Osteoblast (primary cell): Measurements from ENCODE around the gene SEL1L. TPM values are rescaled to one million over a fixed set of nuclear protein-coding genes. Genes with fewer than 3 reads are reported as not detected.
"Not testable (repeated sequence)": the region's sequence is repeated elsewhere in the genome, so short reads cannot be mapped to it uniquely, and the experiment has no call there.

Experiments
- DNase-seq: peaks from one replicate; pipeline ENCODE4 v3.0.0; 2011; ENCODE audit warnings: low spot score, mixed read lengths; ENCODE audit not compliant: insufficient read length; ENCODE audit errors: missing footprints
- H2AFZ ChIP-seq: 2 replicates; pipeline ENCODE4 v1.6.0; 2011; ENCODE audit warnings: mild to moderate bottlenecking, low read length
- H3K27ac ChIP-seq: 2 replicates; pipeline ENCODE4 v1.5.1; 2011; ENCODE audit warnings: mild to moderate bottlenecking, low read depth, low read length, moderate library complexity
- H3K27me3 ChIP-seq: 2 replicates; pipeline ENCODE4 v1.6.0; 2012; ENCODE audit warnings: mild to moderate bottlenecking, control low read depth, inconsistent platforms, low read length, moderate library complexity; ENCODE audit not compliant: insufficient read depth
- H3K36me3 ChIP-seq: 2 replicates; pipeline ENCODE4 v1.5.1; 2011; ENCODE audit warnings: mild to moderate bottlenecking, low read length, control low read depth, moderate library complexity; ENCODE audit not compliant: insufficient read depth
- H3K4me1 ChIP-seq: 2 replicates; pipeline ENCODE4 v1.5.1; 2011; ENCODE audit warnings: mild to moderate bottlenecking, low read length, control low read depth, moderate library complexity; ENCODE audit not compliant: insufficient read depth
- H3K4me2 ChIP-seq: 2 replicates; pipeline ENCODE4 v1.6.0; 2011; ENCODE audit warnings: mild to moderate bottlenecking, low read length; ENCODE audit not compliant: insufficient read depth
- H3K4me3 ChIP-seq: fragments of 200-600 bp; sonication (generic); 3 replicates; pipeline ENCODE4 v1.5.1; 2012; ENCODE audit warnings: mild to moderate bottlenecking, low read length, inconsistent platforms; ENCODE audit not compliant: insufficient read depth
- H3K79me2 ChIP-seq: 2 replicates; pipeline ENCODE4 v1.6.0; 2012; ENCODE audit warnings: mild to moderate bottlenecking, low read length, control low read depth, inconsistent platforms; ENCODE audit not compliant: insufficient read depth
- H3K9me3 ChIP-seq: 2 replicates; pipeline ENCODE4 v1.5.1; 2011; ENCODE audit warnings: low read depth, low read length, control low read depth
- H4K20me1 ChIP-seq: 2 replicates; pipeline ENCODE4 v1.6.0; 2012; ENCODE audit warnings: mild to moderate bottlenecking, low read length, control low read depth; ENCODE audit not compliant: insufficient read depth
- CTCF ChIP-seq: IDR thresholded peaks from 2 replicates; pipeline ENCODE4 v1.5.1; 2011; ENCODE audit warnings: mild to moderate bottlenecking, low read depth, low read length, moderate library complexity; ENCODE audit errors: extremely low read depth
- total RNA-seq: library from RNA; depleted of rRNA; stranded (reverse); fragments of >200 nt; gene quantifications from 2 replicates; pipeline ENCODE4 v1.2.3, GENCODE V29; 2012

Gene SEL1L
- total RNA-seq, 1 donor = 151 TPM

- Histone ChIP-seq H3K27me3 (no peaks in the 10 kb centered on the region), H3K79me2 (peaks cover 6% of the 10 kb centered on the region), H3K36me3 (peaks cover 8% of the 10 kb centered on the region), H4K20me1 (peaks cover 2% of the 10 kb centered on the region), H3K4me1 (peaks cover 16% of the 10 kb centered on the region), H3K27ac (peak overlapping the region; percentile 65), H2AFZ (no peak overlapping the region), H3K4me2 (peak overlapping the region; percentile 75), H3K4me3 (peak overlapping the region; percentile 27), H3K9me3 (no peaks in the 10 kb centered on the region)
- peak; percentile 34 for DNase-seq
- TF ChIP-seq CTCF = no peak
These were observed 16.5 kb downstream of the SEL1L start for GRCh38 chr14:81516986-81517797.

GRCh38 chr14:81515927-81516326 lies 17.7 kb downstream of the SEL1L start:
- not testable (repeated sequence) for H3K4me3 ChIP-seq, H3K27ac ChIP-seq, H3K36me3 ChIP-seq, H2AFZ ChIP-seq, H3K27me3 ChIP-seq, H3K9me3 ChIP-seq, H3K4me2 ChIP-seq, DNase-seq, H4K20me1 ChIP-seq, H3K79me2 ChIP-seq
- H3K4me1 ChIP-seq = peaks cover 24% of the 10 kb centered on the region

- H2AFZ ChIP-seq, H3K27me3 ChIP-seq, H3K27ac ChIP-seq, H3K9me3 ChIP-seq, H3K4me2 ChIP-seq, H4K20me1 ChIP-seq, H3K36me3 ChIP-seq, H3K4me3 ChIP-seq, DNase-seq, H3K79me2 ChIP-seq: not testable (repeated sequence)
- H3K4me1 ChIP-seq = peaks cover 35% of the 10 kb centered on the region
These were observed 20.8 kb downstream of the SEL1L start for GRCh38 chr14:81512826-81513225.

- H3K4me1 ChIP-seq = peaks cover 23% of the 10 kb centered on the region
- H3K27me3 ChIP-seq = no peaks in the 10 kb centered on the region
- no peak for DNase-seq
- H3K4me2 ChIP-seq = no peak overlapping the region
- peaks cover 5% of the 10 kb centered on the region for H4K20me1 ChIP-seq
- no peak overlapping the region for H3K4me3 ChIP-seq
- no peak for TF ChIP-seq CTCF
- H3K27ac ChIP-seq = no peak overlapping the region
- H3K36me3 ChIP-seq = peaks cover 4% of the 10 kb centered on the region
- H3K79me2 ChIP-seq = peaks cover 14% of the 10 kb centered on the region
- H3K9me3 ChIP-seq = no peaks in the 10 kb centered on the region
- no peak overlapping the region for H2AFZ ChIP-seq
These were observed 22.3 kb downstream of the SEL1L start for GRCh38 chr14:81511111-81511904.
